ENCODE measurements around the gene MBD3L5. TPM values are rescaled to one million over a fixed set of nuclear protein-coding genes. Genes with fewer than 3 reads are reported as not detected.
A peak's percentile ranks its signal among the peaks of the same experiment; 100 is the strongest.
"Not testable (repeated sequence)": the region's sequence is repeated elsewhere in the genome, so short reads cannot be mapped to it uniquely, and the experiment has no call there.

The MBD3L5 gene
- total RNA-seq, 2 donors from 2014 or later = not detected

DNA sequence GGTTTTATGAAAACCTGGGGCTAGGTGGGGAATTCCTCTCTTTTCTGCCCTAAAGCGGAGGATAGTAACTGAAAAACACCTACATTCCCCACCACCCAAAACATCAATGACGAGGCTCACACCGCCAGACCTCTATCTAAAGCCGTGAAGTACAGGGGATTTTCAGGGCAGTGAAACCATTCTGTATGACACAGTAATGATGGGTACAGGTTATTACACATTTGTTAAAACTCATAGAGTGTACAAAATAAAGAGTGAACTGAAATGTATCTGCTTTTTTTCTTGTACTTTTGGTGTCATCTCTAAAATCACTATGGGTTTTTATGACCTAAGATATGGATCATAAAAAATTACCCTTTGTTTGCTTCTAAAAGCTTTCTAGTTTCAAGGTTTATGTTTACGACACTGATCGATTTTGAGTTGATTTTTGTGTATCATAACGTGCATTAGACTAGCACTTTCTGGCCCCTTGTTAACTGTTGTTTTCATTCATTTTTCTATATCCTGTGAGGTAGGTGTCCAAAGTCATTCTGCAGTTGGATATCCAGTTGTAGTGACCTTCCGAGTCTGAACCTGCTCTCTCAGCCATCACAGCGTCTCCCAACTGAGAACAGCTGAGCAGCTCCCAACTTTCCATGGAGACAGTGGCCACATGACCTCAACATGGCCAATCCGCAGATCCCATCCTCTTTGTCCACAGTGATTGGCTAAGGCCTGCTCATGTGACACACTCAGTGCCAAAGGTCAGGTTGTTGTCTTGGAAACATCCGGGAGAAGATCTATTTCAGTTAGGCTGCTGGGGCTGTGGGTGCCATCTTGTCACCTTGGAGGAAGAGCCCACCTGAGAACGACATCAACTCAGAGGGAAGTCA is 19.4 kb upstream of the MBD3L5 start:
- Mint-ChIP-seq H3K4me1 (peaks cover 31% of the 10 kb centered on the region), H3K4me3 (peak overlapping the region; percentile 21), H3K27ac (peak overlapping the region; percentile 51), H3K27me3 (no peaks in the 10 kb centered on the region), H3K36me3 (ENCODE audit: low read depth) (no peaks in the 10 kb centered on the region)
- no peak for DNase-seq
- ATAC-seq = peak; percentile 51
- no peaks in the 10 kb centered on the region for H3K9me3 ChIP-seq (ENCODE audit: control insufficient read depth, low read length, poor library complexity, severe bottlenecking)

DNA sequence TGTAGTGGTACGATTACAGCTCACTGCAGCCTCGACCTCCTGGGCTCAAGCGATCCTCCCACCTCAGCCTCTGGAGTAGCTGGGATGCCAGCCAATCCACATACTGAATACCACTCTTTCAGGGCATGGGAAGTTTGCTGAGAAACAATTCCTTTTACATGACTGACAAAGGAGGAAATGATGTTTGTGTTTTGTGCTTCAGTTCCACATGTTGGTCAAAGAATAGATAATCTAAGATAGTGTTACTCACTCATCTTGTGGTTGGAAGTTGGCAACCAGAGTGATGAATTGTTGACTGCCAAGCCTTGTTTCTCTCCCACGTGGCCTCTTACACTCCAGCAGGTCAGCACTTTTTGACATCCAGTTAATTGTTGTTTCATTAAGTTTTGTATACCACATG is 16.7 kb upstream of the MBD3L5 start:
- H3K36me3 Mint-ChIP-seq (ENCODE audit: low read depth) = no peaks in the 10 kb centered on the region

GRCh38 chr19:7018828-7019227 is 11.6 kb upstream of the MBD3L5 start:
- DNase-seq (no peak), ATAC-seq (no peak)
- Mint-ChIP-seq H3K27me3 (no peaks in the 10 kb centered on the region), H3K4me1 (peaks cover 1% of the 10 kb centered on the region), H3K27ac (no peak overlapping the region), H3K36me3 (ENCODE audit: low read depth) (no peaks in the 10 kb centered on the region), H3K4me3 (no peak overlapping the region)
- H3K9me3 ChIP-seq (ENCODE audit: control insufficient read depth, low read length, poor library complexity, severe bottlenecking) = no peaks in the 10 kb centered on the region

More for the DNA sequence above, 16.7 kb upstream of the MBD3L5 start:
- DNase-seq (no peak), ATAC-seq (peak; percentile 37)
- Mint-ChIP-seq H3K27me3 (no peaks in the 10 kb centered on the region), H3K4me3 (no peak overlapping the region), H3K4me1 (peaks cover 24% of the 10 kb centered on the region), H3K27ac (peak overlapping the region; percentile 43)
- no peaks in the 10 kb centered on the region for H3K9me3 ChIP-seq (ENCODE audit: control insufficient read depth, low read length, poor library complexity, severe bottlenecking)

DNA sequence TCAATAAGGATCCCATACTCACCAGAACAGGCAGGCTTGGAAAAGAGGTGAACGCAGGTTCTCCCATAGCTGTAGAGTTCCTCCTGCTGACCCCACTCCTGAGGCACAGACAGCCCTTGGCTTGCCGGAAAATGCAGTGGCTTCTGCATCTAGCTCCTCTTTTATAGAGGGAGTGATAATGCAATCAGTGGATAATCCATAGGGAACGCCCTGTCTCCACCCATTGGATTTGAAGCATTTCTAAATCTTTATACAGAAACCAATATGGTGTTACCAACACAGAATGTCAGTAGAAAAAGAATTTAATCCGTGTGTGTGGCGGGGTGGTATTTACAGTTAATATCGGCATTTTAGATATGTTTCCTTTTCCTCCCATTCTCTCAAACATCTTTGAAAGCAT is 9.0 kb upstream of the MBD3L5 start, which contains the start of gene MBD3L2B:
MBD3L2B (minus strand) TSS at position 101 of the 400 bp plus-strand sequence; CDS start at position 67, 34 bp downstream.
- not testable (repeated sequence) for H3K36me3 Mint-ChIP-seq (ENCODE audit: low read depth)

GRCh38 chr19:7028790-7029189 is 1.6 kb upstream of the MBD3L5 start:
- not testable (repeated sequence) for H3K27ac Mint-ChIP-seq; ATAC-seq; DNase-seq; H3K4me1 Mint-ChIP-seq; H3K36me3 Mint-ChIP-seq (ENCODE audit: low read depth); H3K4me3 Mint-ChIP-seq; H3K9me3 ChIP-seq (ENCODE audit: control insufficient read depth, low read length, poor library complexity, severe bottlenecking); H3K27me3 Mint-ChIP-seq

More for the DNA sequence above, 9.0 kb upstream of the MBD3L5 start, which contains the start of gene MBD3L2B:
- H3K9me3 ChIP-seq (ENCODE audit: control insufficient read depth, low read length, poor library complexity, severe bottlenecking); H3K27ac Mint-ChIP-seq; ATAC-seq; H3K27me3 Mint-ChIP-seq; H3K4me3 Mint-ChIP-seq; DNase-seq; H3K4me1 Mint-ChIP-seq: not testable (repeated sequence)

- H3K36me3 Mint-ChIP-seq (ENCODE audit: low read depth); ATAC-seq; H3K4me3 Mint-ChIP-seq: not testable (repeated sequence)
Measured at GRCh38 chr19:7040079-7040478, 9.7 kb downstream of the MBD3L5 start, which contains the start of gene MBD3L4. TSS of gene MBD3L4 (minus strand) at chr19:7040179. CDS start at chr19:7040144, 35 bp downstream.

GRCh38 chr19:7041563-7041962 is 11.2 kb downstream of the MBD3L5 start:
- H3K27me3 Mint-ChIP-seq = not testable (repeated sequence)

More at GRCh38 chr19:7040079-7040478, 9.7 kb downstream of the MBD3L5 start, which contains the start of gene MBD3L4:
- DNase-seq; H3K27ac Mint-ChIP-seq; H3K27me3 Mint-ChIP-seq; H3K4me1 Mint-ChIP-seq; H3K9me3 ChIP-seq (ENCODE audit: control insufficient read depth, low read length, poor library complexity, severe bottlenecking): not testable (repeated sequence)

GRCh38 chr19:7049021-7049420 is 18.6 kb downstream of the MBD3L5 start, which contains the start of gene MBD3L2:
TSS of gene MBD3L2 (plus strand) at chr19:7049321. CDS start at chr19:7049374, 53 bp downstream.
- not testable (repeated sequence) for ATAC-seq; H3K36me3 Mint-ChIP-seq (ENCODE audit: low read depth); H3K4me1 Mint-ChIP-seq; H3K27me3 Mint-ChIP-seq; H3K27ac Mint-ChIP-seq; DNase-seq; H3K9me3 ChIP-seq (ENCODE audit: control insufficient read depth, low read length, poor library complexity, severe bottlenecking); H3K4me3 Mint-ChIP-seq

More at GRCh38 chr19:7041563-7041962, 11.2 kb downstream of the MBD3L5 start:
- H3K9me3 ChIP-seq (ENCODE audit: control insufficient read depth, low read length, poor library complexity, severe bottlenecking); DNase-seq; ATAC-seq; H3K27ac Mint-ChIP-seq; H3K4me1 Mint-ChIP-seq; H3K4me3 Mint-ChIP-seq; H3K36me3 Mint-ChIP-seq (ENCODE audit: low read depth): not testable (repeated sequence)

- ATAC-seq, H3K27me3 Mint-ChIP-seq, H3K27ac Mint-ChIP-seq: not testable (repeated sequence)
Measured at GRCh38 chr19:7051421-7051820, 21.0 kb downstream of the MBD3L5 start.

DNA sequence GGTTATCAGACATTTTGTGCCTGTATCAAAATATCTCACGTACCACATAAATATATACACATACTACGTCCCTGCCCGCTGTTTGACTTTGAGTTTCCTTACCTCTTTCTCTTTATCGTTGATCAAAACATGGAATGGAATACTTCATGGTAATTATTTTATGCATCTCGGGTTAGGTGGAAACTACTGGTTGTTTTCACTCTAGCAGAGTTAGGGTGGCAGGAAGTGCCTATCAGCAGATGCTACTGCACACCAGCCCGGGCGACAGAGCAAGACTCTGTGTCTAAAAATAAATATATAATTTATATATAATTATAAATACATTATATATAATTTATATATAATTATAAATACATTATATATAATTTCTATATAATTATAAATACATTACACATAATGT is 22.5 kb downstream of the MBD3L5 start:
- H3K36me3 Mint-ChIP-seq (ENCODE audit: low read depth); DNase-seq; H3K27ac Mint-ChIP-seq; H3K4me1 Mint-ChIP-seq; H3K27me3 Mint-ChIP-seq; ATAC-seq; H3K4me3 Mint-ChIP-seq; H3K9me3 ChIP-seq (ENCODE audit: control insufficient read depth, low read length, poor library complexity, severe bottlenecking): not testable (repeated sequence)

More at GRCh38 chr19:7051421-7051820, 21.0 kb downstream of the MBD3L5 start:
- not testable (repeated sequence) for H3K36me3 Mint-ChIP-seq (ENCODE audit: low read depth); H3K4me1 Mint-ChIP-seq; DNase-seq; H3K4me3 Mint-ChIP-seq; H3K9me3 ChIP-seq (ENCODE audit: control insufficient read depth, low read length, poor library complexity, severe bottlenecking)

GRCh38 chr19:7054635-7055368 is 24.4 kb downstream of the MBD3L5 start:
- H3K27me3 Mint-ChIP-seq; H3K27ac Mint-ChIP-seq; DNase-seq; H3K4me1 Mint-ChIP-seq; H3K9me3 ChIP-seq (ENCODE audit: control insufficient read depth, low read length, poor library complexity, severe bottlenecking); ATAC-seq; H3K36me3 Mint-ChIP-seq (ENCODE audit: low read depth); H3K4me3 Mint-ChIP-seq: not testable (repeated sequence)

- H3K4me1 Mint-ChIP-seq; H3K27me3 Mint-ChIP-seq; H3K4me3 Mint-ChIP-seq; DNase-seq; ATAC-seq; H3K9me3 ChIP-seq (ENCODE audit: control insufficient read depth, low read length, poor library complexity, severe bottlenecking); H3K27ac Mint-ChIP-seq; H3K36me3 Mint-ChIP-seq (ENCODE audit: low read depth): not testable (repeated sequence)
Measured at GRCh38 chr19:7055679-7056078, 25.3 kb downstream of the MBD3L5 start.

GRCh38 chr19:7056371-7056770 is 26.0 kb downstream of the MBD3L5 start:
- DNase-seq; H3K27ac Mint-ChIP-seq; H3K36me3 Mint-ChIP-seq (ENCODE audit: low read depth); H3K4me3 Mint-ChIP-seq; ATAC-seq; H3K9me3 ChIP-seq (ENCODE audit: control insufficient read depth, low read length, poor library complexity, severe bottlenecking); H3K27me3 Mint-ChIP-seq; H3K4me1 Mint-ChIP-seq: not testable (repeated sequence)

All from T-helper 17 cell (primary cell).